GM12891 (cell line): ENCODE results near the gene TJP3.

ENCODE experiments used
- POLR2A ChIP-seq: IDR thresholded peaks from 2 replicates; pipeline ENCODE4 v1.6.1; 2011; ENCODE audit warnings: low read depth, low read length, control low read depth
- POLR2AphosphoS5 ChIP-seq: IDR thresholded peaks from 2 replicates; pipeline ENCODE4 v1.6.1; 2011; ENCODE audit warnings: low read depth, low read length, control low read depth
- SPI1 ChIP-seq: IDR thresholded peaks from 2 replicates; pipeline ENCODE4 v1.6.1; 2011; ENCODE audit warnings: low read depth, low read length, control low read depth
- TAF1 ChIP-seq: IDR thresholded peaks from 2 replicates; pipeline ENCODE4 v1.6.1; 2011; ENCODE audit warnings: low read depth, low read length, control low read depth

- TF ChIP-seq POLR2A (no peak), TAF1 (no peak), SPI1 (no peak), POLR2AphosphoS5 (no peak)
These were observed 23.3 kb upstream of the TJP3 start for GRCh38 chr19:3684817-3685410.
